HS-27A (cell line): Measurements from ENCODE around the gene GNAZ.

Experiments used
- DNase-seq: peaks from one replicate; pipeline ENCODE4 v3.0.0-alpha.2; 2012; ENCODE audit warnings: low read depth, missing footprints

GNAZ gene

DNA sequence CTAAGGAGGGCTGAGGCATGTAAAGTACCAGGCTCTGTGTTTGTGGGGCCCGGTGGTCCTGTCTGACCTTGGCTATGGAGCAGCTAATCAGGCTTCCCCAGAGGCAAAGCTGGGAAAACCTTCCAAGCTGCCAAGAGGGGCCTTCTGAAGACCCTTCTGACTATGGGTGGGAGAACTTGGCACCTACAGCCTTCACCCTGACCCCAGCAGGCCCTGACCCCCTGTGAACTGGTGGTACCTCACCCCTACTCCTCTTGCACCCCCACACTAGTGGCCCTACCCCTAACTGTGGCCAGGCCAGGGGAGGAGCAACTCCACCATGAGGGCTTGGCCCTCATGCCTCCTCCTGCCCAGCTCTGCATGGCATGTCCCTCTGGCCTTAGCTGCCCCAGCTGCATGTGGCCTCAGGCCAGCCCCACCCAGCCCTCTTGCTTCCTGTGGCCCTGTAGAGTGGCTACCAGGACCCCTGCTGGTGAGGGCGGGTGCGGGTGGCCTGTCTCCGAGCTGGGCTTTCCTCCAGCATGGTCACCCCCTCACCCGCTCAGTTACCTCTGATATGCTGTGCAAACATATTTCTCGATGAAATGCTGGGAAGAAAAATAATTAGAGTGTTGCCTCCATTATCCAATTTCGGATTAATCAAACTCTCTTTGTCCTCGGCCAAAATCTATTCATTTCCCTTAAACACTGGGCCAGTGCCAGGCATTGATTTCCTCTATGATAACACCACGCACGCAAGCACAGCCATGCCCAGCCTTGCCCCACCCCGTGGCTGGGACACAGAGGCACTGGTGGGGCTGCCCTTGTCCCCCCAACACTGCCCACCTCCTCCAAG is 7.5 kb downstream of the GNAZ start:
- DNase-seq: no peak

DNA sequence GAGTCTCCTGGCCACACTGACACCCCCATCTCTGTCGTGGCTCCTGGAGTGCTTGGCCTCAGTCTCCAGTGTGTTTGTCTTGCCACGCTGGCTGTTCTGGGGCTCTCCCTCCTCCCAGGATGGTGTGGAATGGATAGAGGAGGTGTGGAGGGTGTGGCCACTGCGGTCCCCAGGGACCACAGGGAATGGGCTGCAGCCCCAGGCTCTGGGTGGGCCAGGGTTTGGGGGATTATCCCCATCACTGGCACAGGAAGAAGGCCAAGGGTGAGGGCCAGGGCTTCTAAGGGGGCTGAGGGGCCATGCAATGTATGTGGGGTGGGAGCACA is 8.1 kb downstream of the GNAZ start:
- no peak for DNase-seq

GRCh38 chr22:23079240-23079768 is 9.0 kb downstream of the GNAZ start:
- no peak for DNase-seq

DNA sequence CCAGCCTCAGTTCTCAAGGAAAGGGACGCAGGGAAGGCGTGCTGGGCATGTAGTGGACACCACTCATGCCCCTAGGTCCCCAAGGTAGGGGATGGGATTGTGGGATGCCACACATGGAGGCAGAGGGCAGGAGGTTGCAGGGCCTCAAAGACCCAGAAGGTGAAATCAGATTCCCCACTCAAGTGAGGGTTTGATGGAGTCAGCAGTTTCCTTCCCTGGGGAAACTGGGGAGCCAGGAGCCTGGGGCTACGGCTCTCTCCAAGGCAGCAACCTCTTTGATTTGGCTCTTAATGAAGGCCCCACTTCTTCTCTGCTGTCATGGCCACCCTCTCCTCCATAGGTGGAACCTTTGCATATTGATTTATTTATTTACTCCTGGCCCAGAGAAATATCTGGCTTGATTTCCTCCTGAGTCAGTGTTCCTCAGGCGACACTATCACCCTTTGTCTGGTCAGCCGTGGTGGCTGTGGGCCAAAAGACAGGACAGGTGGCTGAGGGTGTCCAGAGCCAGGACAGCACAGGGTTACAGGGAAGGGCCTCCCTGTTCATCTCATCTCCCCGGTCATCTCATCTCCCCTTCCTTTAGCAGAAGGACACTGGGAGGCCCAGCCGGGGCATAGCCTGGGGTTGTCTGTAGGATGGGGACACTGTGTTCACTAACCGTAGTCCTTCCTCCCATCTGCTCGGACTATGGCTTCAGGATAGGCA is 9.6 kb downstream of the GNAZ start:
- no peak for DNase-seq

DNA sequence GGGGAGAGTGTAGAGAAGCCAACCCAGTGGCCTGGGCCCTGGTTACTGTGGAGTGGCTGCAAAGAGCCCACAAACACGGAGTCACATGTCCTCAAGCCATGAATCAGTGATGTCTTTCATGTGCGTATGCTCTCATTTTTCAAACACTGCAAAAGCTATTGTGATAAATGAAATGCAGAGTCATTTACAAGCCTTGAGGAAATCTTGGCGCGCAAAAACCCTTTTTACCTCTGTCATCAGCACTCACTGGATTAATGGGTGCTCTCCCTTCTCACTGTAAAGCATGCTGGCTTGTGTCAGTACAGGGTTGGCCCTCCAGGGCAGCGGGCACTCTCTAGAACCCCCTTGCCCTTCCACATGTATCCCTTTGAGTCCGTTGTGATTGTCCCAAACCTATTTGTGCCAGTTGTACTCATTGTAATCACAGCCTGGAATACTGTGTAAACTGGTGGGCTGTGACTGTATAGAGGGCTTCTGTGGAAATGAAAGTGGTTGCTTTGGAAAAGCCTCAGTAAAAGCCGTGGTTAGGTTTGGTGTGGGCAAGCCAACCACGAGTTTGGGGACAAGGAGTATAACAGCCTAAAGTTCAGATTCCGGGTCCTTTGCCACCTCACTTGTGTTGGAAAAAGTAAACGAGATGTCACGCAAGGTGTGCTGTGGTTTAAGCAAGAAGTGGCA is 10.4 kb downstream of the GNAZ start:
- no peak for DNase-seq

DNA sequence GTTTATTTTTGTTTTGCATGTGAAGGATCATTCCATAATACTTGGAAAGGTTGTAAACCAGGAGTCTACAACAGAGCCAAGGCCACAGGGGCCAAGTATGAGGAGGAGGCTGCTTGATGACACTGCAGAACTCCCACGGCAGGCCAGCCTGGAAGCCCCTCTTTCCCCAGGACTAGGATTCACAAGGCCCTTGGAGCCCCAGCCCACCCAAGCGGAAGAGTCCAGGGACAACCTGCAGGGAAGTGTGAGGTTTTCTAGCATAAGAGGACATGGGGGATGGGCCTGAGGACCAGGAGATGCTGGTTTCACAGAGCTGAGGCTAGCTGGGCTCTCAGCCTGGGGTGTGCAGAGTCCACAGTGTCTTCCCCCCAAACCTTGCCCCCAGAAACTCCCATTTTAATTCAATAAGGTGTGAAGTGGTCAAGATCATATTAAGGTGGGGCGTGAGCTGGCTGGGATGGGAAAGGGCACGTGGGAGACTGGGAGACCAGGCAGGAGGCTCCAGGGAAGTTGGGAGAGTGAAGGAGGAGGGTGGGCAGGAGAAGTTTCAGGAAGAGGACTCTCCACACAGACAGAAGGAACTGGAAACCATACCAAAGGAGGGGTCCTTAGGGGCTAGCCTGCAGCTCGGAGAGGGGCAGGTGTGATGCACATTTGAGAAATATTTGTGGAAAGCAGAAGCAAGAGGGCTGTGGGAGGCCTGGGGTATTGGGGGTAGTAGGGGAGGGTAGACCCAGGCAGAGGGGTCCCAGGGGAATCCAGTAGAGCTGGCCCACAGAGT is 12.4 kb downstream of the GNAZ start:
- DNase-seq: no peak

GRCh38 chr22:23083315-23084021 is 13.1 kb downstream of the GNAZ start:
- no peak for DNase-seq

DNA sequence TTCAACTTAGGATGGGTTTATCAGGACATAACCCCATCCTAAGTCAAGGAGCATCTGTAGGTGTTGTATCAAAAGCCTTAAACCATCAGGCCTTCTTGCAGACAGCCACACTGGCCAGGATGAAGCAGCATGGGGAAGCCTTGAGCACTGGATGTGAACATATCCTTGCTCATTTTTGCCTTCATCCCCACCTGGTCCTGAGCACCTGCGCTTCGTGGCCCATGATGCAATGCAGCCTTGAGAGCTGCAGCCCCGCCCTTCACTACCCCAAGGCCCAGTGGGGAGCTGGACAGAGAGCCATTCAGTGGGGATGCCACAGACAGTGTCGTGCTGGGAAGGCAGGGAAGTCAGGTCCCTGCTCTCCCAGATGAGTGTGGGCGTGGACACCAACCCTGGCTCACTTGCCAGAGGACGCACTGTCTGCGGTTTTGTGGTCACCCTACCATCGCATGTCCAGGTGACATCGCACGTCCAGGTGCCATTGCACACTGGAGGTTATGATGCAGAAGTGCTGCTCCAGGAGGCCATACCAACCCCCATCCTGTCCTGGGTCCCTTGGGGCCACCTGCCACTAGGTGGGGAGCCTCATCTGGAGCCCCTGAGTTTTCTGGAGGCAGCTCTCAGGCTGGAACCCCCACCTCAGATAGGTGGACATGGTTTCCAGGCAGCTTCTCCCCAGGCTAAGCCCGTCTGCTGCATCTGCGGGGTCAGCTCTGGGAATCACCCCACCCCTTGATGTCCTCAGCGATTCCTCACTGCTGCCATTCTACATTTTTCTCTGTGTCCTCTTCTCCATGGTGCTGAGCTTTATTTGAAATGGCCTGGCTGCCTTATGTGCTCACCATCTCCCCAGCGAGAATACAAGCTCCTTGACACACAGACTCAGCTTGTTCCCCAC is 14.4 kb downstream of the GNAZ start:
- no peak for DNase-seq

- DNase-seq: no peak
Measured at GRCh38 chr22:23085351-23085671, 15.0 kb downstream of the GNAZ start.

DNA sequence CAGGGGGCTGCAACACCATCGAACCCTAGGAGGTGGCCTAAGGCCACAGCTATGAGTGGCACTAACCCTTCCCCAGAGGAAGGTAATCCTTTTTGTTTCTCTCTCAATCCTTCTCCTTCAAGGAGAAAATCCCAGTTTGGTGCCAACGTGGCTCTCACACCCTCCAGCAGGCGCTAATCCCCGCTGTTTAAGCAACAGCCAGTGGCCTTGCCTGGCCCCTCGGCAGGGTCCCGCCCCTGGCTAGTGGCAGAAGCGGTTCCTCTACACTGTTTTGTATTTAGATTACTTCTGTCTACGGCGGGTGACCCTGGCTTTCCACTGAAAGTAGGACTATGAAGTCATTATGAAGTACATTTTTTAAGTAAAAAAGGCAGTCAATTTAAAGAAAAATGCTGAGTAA is 15.5 kb downstream of the GNAZ start:
- DNase-seq: no peak

DNA sequence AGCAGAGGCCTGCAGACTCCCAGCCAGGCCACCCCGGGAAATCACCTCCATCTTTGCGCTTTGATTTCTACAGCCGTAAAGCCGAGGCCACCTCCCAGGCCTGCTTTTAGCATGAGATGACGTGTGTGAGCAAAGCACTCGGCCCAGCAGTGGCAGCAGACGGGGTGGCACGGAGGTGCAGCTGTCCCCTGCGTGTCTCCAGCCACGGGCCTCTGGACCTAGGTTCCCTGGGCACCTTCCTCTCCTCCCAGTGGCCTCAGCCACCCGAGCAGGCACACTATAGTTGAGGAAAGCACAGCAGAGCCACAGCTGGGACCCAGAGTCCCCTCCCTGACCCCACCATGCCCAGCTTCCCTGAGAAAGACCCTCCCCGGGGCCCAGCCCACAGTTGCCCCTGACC is 15.9 kb downstream of the GNAZ start:
- no peak for DNase-seq

GRCh38 chr22:23086787-23087186 is 16.5 kb downstream of the GNAZ start:
- no peak for DNase-seq

GRCh38 chr22:23088199-23088604 is 17.9 kb downstream of the GNAZ start:
- DNase-seq: no peak

GRCh38 chr22:23089010-23089409 is 18.7 kb downstream of the GNAZ start:
- no peak for DNase-seq

DNA sequence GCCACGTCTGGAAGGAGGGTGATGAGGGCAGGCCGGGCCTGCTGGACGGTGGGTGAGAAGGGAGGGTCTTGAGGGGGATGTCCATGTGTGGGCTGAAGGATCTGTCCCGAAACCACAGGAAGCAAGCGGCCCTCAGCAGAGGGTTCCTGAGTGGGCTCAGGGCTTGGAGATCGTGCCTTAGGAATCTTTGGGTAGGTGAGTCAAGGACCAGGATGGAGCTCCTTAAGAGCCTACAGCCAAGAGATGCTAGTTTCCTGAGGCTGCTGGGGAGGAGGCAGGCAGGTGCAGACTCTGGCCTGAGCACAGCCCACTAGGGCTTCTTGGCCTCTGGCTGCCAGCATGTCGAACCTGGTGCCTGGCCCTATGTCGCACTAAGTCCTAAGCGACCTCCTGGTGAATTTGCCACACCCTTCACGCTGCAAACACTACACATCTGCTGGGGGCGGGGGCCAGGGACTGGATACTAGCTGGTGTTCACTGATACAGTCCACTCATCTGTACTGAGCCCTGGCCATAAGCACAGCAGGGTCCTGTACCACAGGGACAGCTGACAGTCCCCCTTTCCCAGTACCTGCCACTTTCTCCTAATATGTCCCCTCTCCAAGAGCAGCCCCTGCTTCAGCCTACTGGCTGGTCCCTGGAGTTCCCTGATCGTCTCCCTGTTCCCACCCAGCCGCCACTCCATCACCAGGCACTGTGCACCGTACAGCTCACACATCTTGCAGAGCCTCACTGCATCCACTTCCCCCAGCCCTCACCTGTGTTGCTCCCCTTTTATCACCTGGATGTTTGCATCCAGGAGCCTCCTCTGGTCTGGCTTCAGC is 19.5 kb downstream of the GNAZ start:
- no peak for DNase-seq

DNA sequence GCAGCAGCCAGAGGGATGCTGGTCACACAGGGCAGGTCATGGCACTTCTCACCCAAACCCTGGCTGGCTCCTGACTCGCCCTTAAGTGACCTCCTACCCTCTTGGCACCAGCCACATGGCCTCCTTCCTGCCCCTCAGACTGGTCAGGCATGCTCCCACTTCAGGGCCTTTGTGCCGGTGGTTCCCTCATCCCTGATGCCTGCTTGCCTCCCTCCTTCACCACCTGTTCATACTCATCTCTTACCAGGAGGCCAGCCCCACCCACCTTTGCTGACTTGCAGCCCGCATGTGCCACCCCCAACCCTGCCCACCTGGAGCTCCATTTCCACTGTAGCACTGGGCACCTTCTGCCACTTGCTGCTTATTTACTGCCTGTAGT is 20.1 kb downstream of the GNAZ start:
- no peak for DNase-seq

GRCh38 chr22:23091760-23092159 is 21.4 kb downstream of the GNAZ start:
- DNase-seq: no peak

GRCh38 chr22:23092217-23092955 is 22.1 kb downstream of the GNAZ start:
- DNase-seq: no peak
